Chondrocyte (in vitro differentiated cells): Measurements from ENCODE around the gene NLRP2B. TPM values are rescaled to one million over a fixed set of nuclear protein-coding genes. Genes with fewer than 3 reads are reported as not detected.
"Not testable (repeated sequence)": the region's sequence is repeated elsewhere in the genome, so short reads cannot be mapped to it uniquely, and the experiment has no call there.

Source experiments
- DNase-seq: peaks from one replicate; pipeline ENCODE4 v3.0.0; 2021; ENCODE audit warnings: mixed read lengths, low spot score
- H3K27ac Mint-ChIP-seq: one replicate; pipeline ENCODE4 v1.8.0; 2021; ENCODE audit warnings: mild to moderate bottlenecking, moderate library complexity, mixed read lengths; ENCODE audit not compliant: unreplicated experiment
- H3K27me3 Mint-ChIP-seq: 2 replicates; pipeline ENCODE4 v1.8.0; 2021; ENCODE audit warnings: low read depth, mixed read lengths
- H3K36me3 Mint-ChIP-seq: 2 replicates; pipeline ENCODE4 v1.8.0; 2021; ENCODE audit warnings: low read depth, mixed read lengths
- H3K4me1 Mint-ChIP-seq: 2 replicates; pipeline ENCODE4 v1.8.0; 2021; ENCODE audit warnings: low read depth, mild to moderate bottlenecking, mixed read lengths
- H3K4me3 Mint-ChIP-seq: one replicate; pipeline ENCODE4 v1.8.0; 2021; ENCODE audit warnings: mild to moderate bottlenecking, moderate library complexity, mixed read lengths; ENCODE audit not compliant: unreplicated experiment
- H3K9me3 Mint-ChIP-seq: 2 replicates; pipeline ENCODE4 v1.8.0; 2021; ENCODE audit warnings: low read depth, mixed read lengths
- CTCF ChIP-seq: fragments of 200-600 bp; sonication (generic); IDR thresholded peaks from 2 replicates; pipeline ENCODE4 v1.5.0; 2021; ENCODE audit warnings: antibody characterized with exemption, mild to moderate bottlenecking, moderate library complexity
- long read RNA-seq: library from polyadenylated mRNA; stranded (forward); transcript quantifications from one replicate; pipeline ENCODE4 v2.0.0, GENCODE V29; 2021
- total RNA-seq: library from RNA; stranded (reverse); gene quantifications from 3 replicates; pipeline ENCODE4 v1.2.1, GENCODE V29; 2021

The NLRP2B gene
- total RNA-seq, result not detected in 3 replicates
- long read RNA-seq, result 0 reads

GRCh38 chrX:57680160-57680559 is at the start of gene NLRP2B:
NLRP2B (minus strand) TSS chrX:57680260.
- no peak for DNase-seq
- H3K36me3 Mint-ChIP-seq, result peaks cover 2% of the 10 kb centered on the region
- H3K27ac Mint-ChIP-seq, result no peak within 1 kb of the TSS
- H3K9me3 Mint-ChIP-seq, result peaks cover 45% of the 10 kb centered on the region
- H3K27me3 Mint-ChIP-seq, result no peaks in the 10 kb centered on the region
- no peaks in the 10 kb centered on the region for H3K4me1 Mint-ChIP-seq
- H3K4me3 Mint-ChIP-seq, result no peak within 1 kb of the TSS
- no peak for TF ChIP-seq CTCF

GRCh38 chrX:57725995-57726394 is 45.9 kb upstream of the NLRP2B start:
- not testable (repeated sequence) for DNase-seq, H3K27me3 Mint-ChIP-seq, H3K36me3 Mint-ChIP-seq, H3K4me1 Mint-ChIP-seq, H3K27ac Mint-ChIP-seq, H3K4me3 Mint-ChIP-seq
- peaks cover 58% of the 10 kb centered on the region for H3K9me3 Mint-ChIP-seq

GRCh38 chrX:57681341-57681740 is 1.3 kb upstream of the NLRP2B start:
- Mint-ChIP-seq H3K4me3 (no peak overlapping the region), H3K36me3 (peaks cover 4% of the 10 kb centered on the region), H3K27me3 (no peaks in the 10 kb centered on the region), H3K27ac (no peak overlapping the region), H3K4me1 (no peaks in the 10 kb centered on the region), H3K9me3 (peaks cover 46% of the 10 kb centered on the region)
- TF ChIP-seq CTCF, result no peak
- no peak for DNase-seq

- Mint-ChIP-seq H3K27me3 (no peaks in the 10 kb centered on the region), H3K36me3 (peaks cover 4% of the 10 kb centered on the region), H3K4me3 (no peak overlapping the region), H3K9me3 (peaks cover 54% of the 10 kb centered on the region), H3K4me1 (no peaks in the 10 kb centered on the region), H3K27ac (no peak overlapping the region)
- TF ChIP-seq CTCF, result no peak
- DNase-seq, result peak; percentile 80
Measured at GRCh38 chrX:57678686-57679428, 1.2 kb downstream of the NLRP2B start.

GRCh38 chrX:57677132-57677858 is 2.8 kb downstream of the NLRP2B start:
- DNase-seq, result no peak
- H3K27ac Mint-ChIP-seq, result no peak overlapping the region
- TF ChIP-seq CTCF, result no peak
- H3K36me3 Mint-ChIP-seq, result peaks cover 5% of the 10 kb centered on the region
- H3K27me3 Mint-ChIP-seq, result no peaks in the 10 kb centered on the region
- H3K4me1 Mint-ChIP-seq, result no peaks in the 10 kb centered on the region
- peaks cover 55% of the 10 kb centered on the region for H3K9me3 Mint-ChIP-seq
- no peak overlapping the region for H3K4me3 Mint-ChIP-seq
